DND-41 (cell line): Measurements from ENCODE around the gene NEK7.

Source experiments
- CTCF ChIP-seq: IDR thresholded peaks from 2 replicates; pipeline ENCODE4 v1.5.1; 2012; ENCODE audit warnings: borderline replicate concordance, low read length, moderate library complexity, mild to moderate bottlenecking; ENCODE audit not compliant: poor library complexity, severe bottlenecking; ENCODE audit errors: extremely low read depth
- EZH2 ChIP-seq: IDR thresholded peaks from 3 replicates; pipeline ENCODE4 v1.6.1; 2012; ENCODE audit warnings: borderline replicate concordance, low read depth, mild to moderate bottlenecking, moderate library complexity, low read length, inconsistent platforms; ENCODE audit not compliant: severe bottlenecking

DNA sequence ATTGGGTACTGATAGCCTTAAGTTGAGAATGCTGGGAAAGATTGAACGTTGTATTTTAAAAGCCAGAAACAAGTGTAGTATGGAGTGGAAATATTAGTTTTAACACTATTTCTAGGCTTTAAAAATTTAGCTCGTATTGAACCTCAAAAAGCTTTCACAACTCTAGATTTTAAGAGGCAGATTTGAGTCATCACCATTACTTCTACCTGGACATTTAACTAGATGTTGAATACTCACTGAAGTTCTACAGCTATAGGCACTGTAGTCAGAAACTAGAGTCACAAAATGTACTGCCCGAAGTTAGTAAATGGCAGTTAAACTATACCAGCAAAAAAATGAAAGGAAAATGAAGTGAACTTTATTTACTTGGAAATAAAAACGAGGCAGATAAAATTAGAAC is 96.5 kb downstream of the NEK7 start:
- TF ChIP-seq EZH2 (no peak), CTCF (no peak)
